CD8-positive, alpha-beta memory T cell (primary cell): ENCODE measurements around the gene ZNF821. TPM values are rescaled to one million over a fixed set of nuclear protein-coding genes. Genes with fewer than 3 reads are reported as not detected.
A peak's percentile ranks its signal among the peaks of the same experiment; 100 is the strongest.

Experiments
- CTCF ChIA-PET: fragments of 350-600 bp; sonication (Branson Sonifier 250); formaldehyde crosslinking; loops from one replicate; lab custom pipeline; 2021; ENCODE audit warnings: antibody characterized with exemption; lab: Charles Lee
- POLR2A ChIA-PET: fragments of 350-600 bp; sonication (Branson Sonifier 250); formaldehyde crosslinking; loops from one replicate; lab custom pipeline; 2021; ENCODE audit warnings: antibody characterized with exemption; lab: Charles Lee
- DNase-seq, 5 donors: peaks; one replicate each; pipeline versions ENCODE4 v3.0.0 to v3.0.0-alpha.2; 2020 to 2022; ENCODE audit warnings: mixed read lengths in 1 of 5
- H3K27ac ChIP-seq: one replicate; pipeline ENCODE4 v1.7.0; 2013; ENCODE audit warnings: low read depth, mild to moderate bottlenecking, low read length, moderate library complexity
- H3K27me3 ChIP-seq: 2 replicates; pipeline ENCODE4 v1.7.0; 2013; ENCODE audit warnings: low read length, mild to moderate bottlenecking; ENCODE audit not compliant: insufficient read depth, poor library complexity, severe bottlenecking
- H3K36me3 ChIP-seq: 2 replicates; pipeline ENCODE4 v1.7.0; 2013; ENCODE audit warnings: mild to moderate bottlenecking, low read length, moderate library complexity; ENCODE audit not compliant: insufficient read depth
- H3K4me1 ChIP-seq: 2 replicates; pipeline ENCODE4 v1.7.0; 2013; ENCODE audit warnings: mild to moderate bottlenecking, low read length, moderate library complexity; ENCODE audit not compliant: insufficient read depth
- H3K4me3 ChIP-seq: 2 replicates; pipeline ENCODE4 v1.7.0; 2013; ENCODE audit warnings: mild to moderate bottlenecking, low read length
- H3K9me3 ChIP-seq: 2 replicates; pipeline ENCODE4 v1.7.0; 2013; ENCODE audit warnings: mild to moderate bottlenecking, low read length
- H3K27ac Mint-ChIP-seq, 8 donors: one replicate each; pipeline ENCODE4 v1.8.0; 2020 to 2021; ENCODE audit warnings: mixed read lengths in 8 of 8, mild to moderate bottlenecking in 6 of 8, inconsistent platforms in 3 of 8, moderate library complexity in 3 of 8
- H3K27me3 Mint-ChIP-seq, 2 donors: one replicate each; pipeline ENCODE4 v1.8.0; 2020 to 2021; ENCODE audit warnings: mixed read lengths in 2 of 2, mild to moderate bottlenecking in 1 of 2, moderate library complexity in 1 of 2
- H3K36me3 Mint-ChIP-seq, 3 donors: one replicate each; pipeline ENCODE4 v1.8.0; 2020 to 2021; ENCODE audit warnings: mixed read lengths in 3 of 3, inconsistent platforms in 1 of 3, mild to moderate bottlenecking in 1 of 3
- H3K4me1 Mint-ChIP-seq, 3 donors: one replicate each; pipeline ENCODE4 v1.8.0; 2020 to 2021; ENCODE audit warnings: mixed read lengths in 3 of 3, inconsistent platforms in 1 of 3, mild to moderate bottlenecking in 1 of 3
- H3K4me3 Mint-ChIP-seq, 7 donors: one replicate each; pipeline ENCODE4 v1.8.0; 2020 to 2021; ENCODE audit warnings: mixed read lengths in 7 of 7, mild to moderate bottlenecking in 6 of 7, moderate library complexity in 4 of 7, inconsistent platforms in 2 of 7
- H3K9me3 Mint-ChIP-seq, 5 donors: one replicate each; pipeline ENCODE4 v1.8.0; 2020 to 2022; ENCODE audit warnings: mixed read lengths in 5 of 5, mild to moderate bottlenecking in 3 of 5, moderate library complexity in 2 of 5, inconsistent platforms in 1 of 5
- polyA plus RNA-seq: library from polyadenylated mRNA; unstranded; fragments of 300-500 nt; fragmentation: Illumina TruSeq; gene quantifications from one replicate; pipeline ENCODE4 v1.2.3, GENCODE V29; 2021
- total RNA-seq, 2 experiments: library from RNA; stranded (reverse); gene quantifications; one replicate each; pipeline ENCODE4 v1.2.3, GENCODE V29; 2021

Gene ZNF821
- total and polyA plus RNA-seq, 3 experiments from 2014 or later = 3.3 to 12.6 (median 5.3) TPM

- ChIA-PET CTCF (interaction anchor here (1.0 to 6.4 kb wide), 5 partner anchors 10 to 87 kb away, joined by 3 to 57 read pairs (median 5); partner anchors contain the start of genes ATXN1L and ZNF821), POLR2A (interaction anchor here (2.1 to 2.9 kb wide), 2 partner anchors 10 to 26 kb away, joined by 9 to 14 read pairs; partner anchors contain the start of genes ATXN1L and ZNF821)
- Mint-ChIP-seq H3K4me3 (peak overlapping the region; percentile 32 to 88 (median 71)), H3K27me3 (no peaks in the 10 kb centered on the region), H3K36me3 (peaks cover 0 to 64% (median 4%) of the 10 kb centered on the region in 3 donors), H3K27ac (peak overlapping the region; percentile 69 to 98 (median 90)), H3K4me1 (peaks cover 55 to 79% (median 70%) of the 10 kb centered on the region in 3 donors), H3K9me3 (no peaks in the 10 kb centered on the region)
- Histone ChIP-seq H3K27me3 (no peaks in the 10 kb centered on the region), H3K36me3 (peaks cover 5% of the 10 kb centered on the region), H3K27ac (peak overlapping the region; percentile 68), H3K4me1 (peaks cover 38% of the 10 kb centered on the region), H3K9me3 (no peaks in the 10 kb centered on the region), H3K4me3 (no peak overlapping the region)
- peak in 3 of 5 donors; percentile 31 to 78 (median 49) for DNase-seq
Observed at GRCh38 chr16:71855937-71856662, 27.9 kb downstream of the ZNF821 start.

GRCh38 chr16:71854369-71854948, 29.5 kb downstream of the ZNF821 start:
- Histone ChIP-seq H3K27ac (peak overlapping the region; percentile 21), H3K27me3 (no peaks in the 10 kb centered on the region), H3K9me3 (no peaks in the 10 kb centered on the region), H3K4me1 (peaks cover 38% of the 10 kb centered on the region), H3K36me3 (peaks cover 20% of the 10 kb centered on the region), H3K4me3 (no peak overlapping the region)
- Mint-ChIP-seq H3K27me3 (no peaks in the 10 kb centered on the region), H3K4me3 (peak overlapping the region in 2 of 7 donors; percentile 37 to 40), H3K9me3 (no peaks in the 10 kb centered on the region), H3K36me3 (peaks cover 7 to 71% (median 12%) of the 10 kb centered on the region in 3 donors), H3K4me1 (peaks cover 59 to 84% (median 78%) of the 10 kb centered on the region in 3 donors), H3K27ac (peak overlapping the region; percentile 81 to 98 (median 94))
- ChIA-PET CTCF (interaction anchor here (1.2 to 6.4 kb wide), 2 partner anchors 27 to 86 kb away, joined by 4 to 57 read pairs; partner anchors contain the start of gene ZNF821), POLR2A (interaction anchor here (2.1 to 2.9 kb wide), 2 partner anchors 8 to 28 kb away, joined by 9 to 14 read pairs; partner anchors contain the start of genes ATXN1L and ZNF821)
- DNase-seq = no peak

GRCh38 chr16:71853413-71853812, 30.6 kb downstream of the ZNF821 start:
- peaks cover 38% of the 10 kb centered on the region for H3K4me1 ChIP-seq
- Mint-ChIP-seq H3K4me1 (peaks cover 58 to 81% (median 76%) of the 10 kb centered on the region in 3 donors), H3K27ac (peak overlapping the region; percentile 17 to 93 (median 74))

GRCh38 chr16:71852561-71852960, 31.4 kb downstream of the ZNF821 start:
- peaks cover 38% of the 10 kb centered on the region for H3K4me1 ChIP-seq
- Mint-ChIP-seq H3K4me1 (peaks cover 64 to 86% (median 82%) of the 10 kb centered on the region in 3 donors), H3K27me3 (no peaks in the 10 kb centered on the region), H3K9me3 (no peaks in the 10 kb centered on the region), H3K36me3 (peaks cover 11 to 77% (median 21%) of the 10 kb centered on the region in 3 donors), H3K27ac (peak overlapping the region in 6 of 8 donors; percentile 29 to 88 (median 74)), H3K4me3 (peak overlapping the region in 1 of 7 donors; percentile 37)
- no peaks in the 10 kb centered on the region for H3K27me3 ChIP-seq
- no peak for DNase-seq
- H3K27ac ChIP-seq = no peak overlapping the region
- no peak overlapping the region for H3K4me3 ChIP-seq
- CTCF ChIA-PET = interaction anchor here (1.3 to 3.9 kb wide), 2 partner anchors 28 to 31 kb away, joined by 3 to 19 read pairs; partner anchors contain the start of gene ZNF821
- peaks cover 29% of the 10 kb centered on the region for H3K36me3 ChIP-seq
- POLR2A ChIA-PET = interaction anchor here (0.6 kb wide), 1 partner anchor 53 kb away, joined by 3 read pairs; no protein-coding TSS in a partner anchor
- H3K9me3 ChIP-seq = no peaks in the 10 kb centered on the region

More at GRCh38 chr16:71853413-71853812, 30.6 kb downstream of the ZNF821 start:
- H3K4me3 ChIP-seq = no peak overlapping the region
- no peaks in the 10 kb centered on the region for H3K27me3 ChIP-seq
- Mint-ChIP-seq H3K27me3 (no peaks in the 10 kb centered on the region), H3K4me3 (peak overlapping the region in 2 of 7 donors; percentile 14 to 23), H3K9me3 (no peaks in the 10 kb centered on the region), H3K36me3 (peaks cover 10 to 72% (median 16%) of the 10 kb centered on the region in 3 donors)
- ChIA-PET POLR2A (no interaction called here), CTCF (interaction anchor here (3.9 to 6.4 kb wide), 2 partner anchors 28 to 30 kb away, joined by 19 to 57 read pairs; partner anchors contain the start of gene ZNF821)
- H3K36me3 ChIP-seq = peaks cover 22% of the 10 kb centered on the region
- no peaks in the 10 kb centered on the region for H3K9me3 ChIP-seq
- no peak overlapping the region for H3K27ac ChIP-seq
- DNase-seq = no peak

- DNase-seq = no peak
- H3K27me3 Mint-ChIP-seq = no peaks in the 10 kb centered on the region
- H3K27me3 ChIP-seq = no peaks in the 10 kb centered on the region
- H3K27ac Mint-ChIP-seq = peak overlapping the region in 4 of 8 donors; percentile 15 to 86 (median 44)
- no peak overlapping the region for H3K4me3 Mint-ChIP-seq
- peaks cover 29% of the 10 kb centered on the region for H3K36me3 ChIP-seq
- no peak overlapping the region for H3K4me3 ChIP-seq
- H3K9me3 ChIP-seq = no peaks in the 10 kb centered on the region
- H3K4me1 Mint-ChIP-seq = peaks cover 64 to 86% (median 82%) of the 10 kb centered on the region in 3 donors
- peaks cover 41% of the 10 kb centered on the region for H3K4me1 ChIP-seq
- no peak overlapping the region for H3K27ac ChIP-seq
- ChIA-PET POLR2A (interaction anchor here (0.6 kb wide), 1 partner anchor 54 kb away, joined by 3 read pairs; no protein-coding TSS in a partner anchor), CTCF (interaction anchor here (1.3 to 3.9 kb wide), 2 partner anchors 29 to 31 kb away, joined by 3 to 19 read pairs; partner anchors contain the start of gene ZNF821)
- no peaks in the 10 kb centered on the region for H3K9me3 Mint-ChIP-seq
- H3K36me3 Mint-ChIP-seq = peaks cover 11 to 76% (median 21%) of the 10 kb centered on the region in 3 donors
Observed at GRCh38 chr16:71852158-71852557, 31.8 kb downstream of the ZNF821 start.

- Histone ChIP-seq H3K27me3 (no peaks in the 10 kb centered on the region), H3K27ac (no peak overlapping the region), H3K36me3 (peaks cover 29% of the 10 kb centered on the region), H3K4me1 (peaks cover 42% of the 10 kb centered on the region), H3K9me3 (no peaks in the 10 kb centered on the region), H3K4me3 (no peak overlapping the region)
- Mint-ChIP-seq H3K27ac (peak overlapping the region in 1 of 8 donors; percentile 15), H3K9me3 (no peaks in the 10 kb centered on the region), H3K27me3 (no peaks in the 10 kb centered on the region), H3K36me3 (peaks cover 11 to 80% (median 21%) of the 10 kb centered on the region in 3 donors), H3K4me1 (peaks cover 65 to 86% (median 82%) of the 10 kb centered on the region in 3 donors), H3K4me3 (no peak overlapping the region)
- no peak for DNase-seq
- POLR2A ChIA-PET = no interaction called here
- CTCF ChIA-PET = interaction anchor here (1.3 to 3.9 kb wide), 2 partner anchors 29 to 32 kb away, joined by 3 to 19 read pairs; partner anchors contain the start of gene ZNF821
Observed at GRCh38 chr16:71851746-71852145, 32.2 kb downstream of the ZNF821 start.

GRCh38 chr16:71848622-71849021, 35.4 kb downstream of the ZNF821 start:
- POLR2A ChIA-PET = no interaction called here
- H3K27ac Mint-ChIP-seq = peak overlapping the region in 7 of 8 donors; percentile 8 to 91 (median 42)
- H3K36me3 Mint-ChIP-seq = peaks cover 11 to 71% (median 21%) of the 10 kb centered on the region in 3 donors
- CTCF ChIA-PET = no interaction called here
- peaks cover 29% of the 10 kb centered on the region for H3K36me3 ChIP-seq
- H3K27me3 ChIP-seq = no peaks in the 10 kb centered on the region
- peak overlapping the region in 2 of 7 donors; percentile 11 to 95 for H3K4me3 Mint-ChIP-seq
- no peaks in the 10 kb centered on the region for H3K9me3 ChIP-seq
- no peaks in the 10 kb centered on the region for H3K27me3 Mint-ChIP-seq
- H3K4me1 Mint-ChIP-seq = peaks cover 46 to 68% (median 56%) of the 10 kb centered on the region in 3 donors
- no peak for DNase-seq
- peaks cover 26% of the 10 kb centered on the region for H3K4me1 ChIP-seq
- H3K9me3 Mint-ChIP-seq = no peaks in the 10 kb centered on the region
- no peak overlapping the region for H3K27ac ChIP-seq
- no peak overlapping the region for H3K4me3 ChIP-seq
